ENCODE data around the gene TIMP2. TPM values are rescaled to one million over a fixed set of nuclear protein-coding genes. Genes with fewer than 3 reads are reported as not detected.
"Not testable (repeated sequence)": the region's sequence is repeated elsewhere in the genome, so short reads cannot be mapped to it uniquely, and the experiment has no call there.

The TIMP2 gene
- total RNA-seq, 1 donor: 29.6 TPM

- DNase-seq (ENCODE audit: low read depth in 2 of 3, low spot score in 2 of 3): peak in 2 of 3 donors; percentile 33 to 66
Measured at GRCh38 chr17:78873519-78874340, 51.5 kb downstream of the TIMP2 start.

- no peak for DNase-seq (ENCODE audit: low read depth in 2 of 3, low spot score in 2 of 3)
Measured at GRCh38 chr17:78872486-78872885, 52.7 kb downstream of the TIMP2 start.

DNA sequence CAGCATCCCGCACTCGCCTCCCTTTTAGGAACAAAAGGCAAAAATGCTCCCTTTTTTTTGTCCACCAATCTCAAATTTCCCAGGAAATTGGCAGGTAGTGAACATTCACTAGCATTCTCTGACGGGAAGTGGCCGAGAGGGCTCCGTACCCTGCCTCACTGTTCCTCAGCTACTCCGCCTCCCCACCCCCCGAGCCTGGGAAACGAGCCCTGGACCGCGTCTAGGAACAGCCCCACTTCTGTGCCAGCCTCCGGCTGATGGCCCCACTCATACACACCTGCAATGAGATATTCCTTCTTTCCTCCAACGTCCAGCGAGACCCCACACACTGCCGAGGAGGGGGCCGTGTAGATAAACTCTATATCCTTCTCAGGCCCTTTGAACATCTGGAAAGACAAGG lies 54.6 kb downstream of the TIMP2 start:
- no peak for DNase-seq (ENCODE audit: low read depth in 2 of 3, low spot score in 2 of 3)

- DNase-seq (ENCODE audit: low read depth in 2 of 3, low spot score in 2 of 3): no peak
Measured at GRCh38 chr17:78868391-78868790, 56.8 kb downstream of the TIMP2 start.

- DNase-seq (ENCODE audit: low read depth in 2 of 3, low spot score in 2 of 3): not testable (repeated sequence)
Measured at GRCh38 chr17:78867046-78867445, 58.1 kb downstream of the TIMP2 start.

DNA sequence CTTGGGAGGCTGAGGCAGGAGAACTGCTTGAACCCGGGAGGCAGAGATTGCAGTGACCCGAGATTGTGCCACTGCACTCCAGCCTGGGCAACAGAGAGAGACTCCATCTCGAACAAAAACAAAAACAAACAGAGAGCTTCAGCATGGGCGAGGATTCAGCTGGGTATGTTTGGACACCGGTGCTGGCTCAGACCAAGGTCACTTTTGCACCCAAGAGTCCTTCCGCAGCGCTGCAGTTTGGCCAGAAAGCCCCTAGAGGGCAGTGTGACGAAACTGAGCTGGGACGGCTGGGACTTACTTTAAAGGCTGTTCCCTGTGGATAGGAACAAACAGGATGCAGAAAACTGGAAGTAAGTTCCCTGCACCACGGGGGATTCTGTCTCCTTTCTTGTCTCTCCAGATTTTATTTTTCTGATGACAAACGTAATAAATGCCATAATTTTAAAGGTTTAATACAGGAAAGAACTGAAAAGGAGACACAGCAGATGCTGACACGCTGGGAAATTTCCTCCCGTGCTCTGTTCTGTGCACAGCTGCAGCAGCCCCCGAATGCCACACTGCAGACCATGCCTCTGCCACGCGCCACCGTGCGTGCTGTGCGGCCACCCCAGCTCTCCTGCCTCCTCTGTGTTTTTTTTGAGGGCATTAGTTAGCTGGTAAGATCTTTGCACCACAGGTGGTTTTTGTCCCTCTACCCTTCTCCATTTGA lies 59.4 kb downstream of the TIMP2 start:
- peak in 2 of 3 donors; percentile 46 to 62 for DNase-seq (ENCODE audit: low read depth in 2 of 3, low spot score in 2 of 3)

- no peak for DNase-seq (ENCODE audit: low read depth in 2 of 3, low spot score in 2 of 3)
Measured at GRCh38 chr17:78864117-78864516, 61.1 kb downstream of the TIMP2 start.

DNA sequence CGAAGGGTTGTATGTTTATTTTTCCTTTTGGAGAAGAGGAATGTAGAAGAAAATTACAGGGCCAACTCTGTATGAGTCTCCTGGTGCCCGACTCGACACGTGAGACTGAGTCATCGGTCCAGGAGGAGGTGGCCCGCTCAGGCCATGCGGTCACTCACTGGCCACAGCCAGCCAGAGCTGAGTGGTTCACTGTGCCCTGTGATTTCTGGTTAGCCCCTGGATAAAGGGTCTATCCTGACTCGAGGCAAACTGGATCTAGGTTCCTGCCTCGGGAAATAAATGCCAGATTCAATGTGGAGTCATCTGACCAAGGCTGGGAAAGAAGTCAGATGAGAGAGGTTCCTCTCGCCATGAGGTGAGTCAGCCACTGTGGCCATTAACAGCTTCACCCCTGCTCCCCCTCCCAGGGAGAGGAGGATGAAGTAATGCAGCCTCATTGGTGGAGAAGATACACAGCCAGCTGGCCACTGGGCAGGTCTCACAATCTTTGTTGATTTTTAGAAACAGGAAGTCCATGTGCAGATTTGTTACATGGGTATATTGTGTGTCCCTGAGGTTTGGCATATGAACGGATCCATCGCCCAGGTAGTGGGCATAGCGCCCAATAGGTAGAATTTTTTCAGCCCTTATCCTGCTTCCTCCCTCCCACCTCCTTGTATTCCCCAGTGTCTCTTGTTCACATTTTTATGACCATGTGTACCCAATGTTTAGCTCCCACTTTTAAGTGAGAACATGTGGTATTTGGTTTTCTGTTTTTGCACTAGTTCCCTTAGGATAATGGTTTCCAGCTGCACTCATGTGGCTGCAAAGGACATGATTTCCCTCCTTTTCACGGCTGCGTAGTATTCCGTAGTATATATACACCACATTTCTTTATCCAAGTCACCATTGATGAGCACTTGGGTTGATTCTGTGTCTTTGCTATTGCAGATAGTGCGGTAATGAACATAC lies 62.8 kb downstream of the TIMP2 start:
- no peak for DNase-seq (ENCODE audit: low read depth in 2 of 3, low spot score in 2 of 3)

GRCh38 chr17:78861229-78861628 lies 64.0 kb downstream of the TIMP2 start:
- no peak for DNase-seq (ENCODE audit: low read depth in 2 of 3, low spot score in 2 of 3)

- DNase-seq (ENCODE audit: low read depth in 2 of 3, low spot score in 2 of 3): no peak
Measured at GRCh38 chr17:78859051-78859450, 66.1 kb downstream of the TIMP2 start.

DNA sequence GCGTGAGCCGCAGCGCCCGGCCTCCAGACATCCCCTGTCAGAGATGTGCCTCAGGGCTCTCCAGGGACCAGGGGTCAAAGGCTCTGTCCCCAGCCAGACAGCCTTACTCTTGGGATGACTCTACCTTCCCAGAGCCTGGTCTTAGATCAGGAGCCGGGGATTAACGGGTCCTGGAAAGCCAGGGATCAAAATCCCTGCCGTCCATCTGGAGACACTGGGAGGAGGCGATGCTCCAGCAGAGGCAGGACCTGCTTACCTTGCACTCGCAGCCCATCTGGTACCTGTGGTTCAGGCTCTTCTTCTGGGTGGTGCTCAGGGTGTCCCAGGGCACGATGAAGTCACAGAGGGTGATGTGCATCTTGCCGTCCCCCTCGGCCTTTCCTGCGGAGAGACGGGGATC lies 67.9 kb downstream of the TIMP2 start:
- no peak for DNase-seq (ENCODE audit: low read depth in 2 of 3, low spot score in 2 of 3)

DNA sequence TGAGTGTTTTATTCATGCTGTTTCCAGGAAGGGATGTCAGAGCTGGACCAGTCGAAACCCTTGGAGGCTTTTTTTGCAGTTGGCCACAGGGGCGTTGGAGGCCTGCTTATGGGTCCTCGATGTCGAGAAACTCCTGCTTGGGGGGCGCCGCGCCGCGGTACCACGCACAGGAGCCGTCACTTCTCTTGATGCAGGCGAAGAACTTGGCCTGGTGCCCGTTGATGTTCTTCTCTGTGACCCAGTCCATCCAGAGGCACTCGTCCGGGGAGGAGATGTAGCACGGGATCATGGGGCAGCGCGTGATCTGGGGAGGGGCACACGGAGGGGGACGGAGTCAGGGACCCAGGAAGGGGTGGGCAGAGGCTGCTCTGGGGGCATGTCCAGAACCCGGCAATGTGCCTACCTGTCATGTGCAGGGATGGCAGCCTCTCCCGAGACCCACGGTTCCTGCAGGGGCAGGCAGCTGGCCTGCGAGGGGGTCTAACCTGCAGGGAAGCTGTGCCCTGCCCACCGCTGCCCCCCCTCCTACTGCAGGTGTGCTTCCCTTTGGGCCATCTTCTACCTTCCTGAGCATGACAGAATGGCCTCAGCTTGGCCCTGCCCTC lies 69.5 kb downstream of the TIMP2 start:
- DNase-seq (ENCODE audit: low read depth in 2 of 3, low spot score in 2 of 3): no peak

GRCh38 chr17:78854508-78854907 lies 70.7 kb downstream of the TIMP2 start:
- no peak for DNase-seq (ENCODE audit: low read depth in 2 of 3, low spot score in 2 of 3)

DNA sequence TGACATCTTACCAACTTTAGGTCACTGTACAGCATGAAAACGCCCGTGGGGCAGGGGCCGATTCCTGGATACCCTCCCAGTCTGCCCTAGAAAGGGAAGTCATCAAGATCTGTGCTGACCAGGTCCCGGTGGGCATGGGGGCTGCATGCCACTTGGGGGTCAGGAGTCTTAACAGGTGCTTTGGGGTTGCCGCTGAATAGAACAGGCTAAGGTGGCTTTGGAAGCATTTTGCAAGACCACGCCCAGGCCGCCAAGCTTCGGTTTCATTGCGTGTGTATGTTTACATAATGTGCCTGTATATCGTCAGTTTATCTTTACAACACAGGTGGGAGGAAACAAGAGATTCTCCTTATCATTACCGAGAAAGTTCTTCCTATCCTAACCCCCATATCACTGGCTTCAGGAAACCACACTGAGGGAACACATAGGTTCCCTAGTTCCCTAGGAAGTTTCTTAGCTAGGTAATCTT lies 71.2 kb downstream of the TIMP2 start:
- DNase-seq (ENCODE audit: low read depth in 2 of 3, low spot score in 2 of 3): no peak

GRCh38 chr17:78852709-78853121 lies 72.5 kb downstream of the TIMP2 start:
- no peak for DNase-seq (ENCODE audit: low read depth in 2 of 3, low spot score in 2 of 3)

- DNase-seq (ENCODE audit: low read depth in 2 of 3, low spot score in 2 of 3): no peak
Measured at GRCh38 chr17:78849026-78849425, 76.2 kb downstream of the TIMP2 start.

DNA sequence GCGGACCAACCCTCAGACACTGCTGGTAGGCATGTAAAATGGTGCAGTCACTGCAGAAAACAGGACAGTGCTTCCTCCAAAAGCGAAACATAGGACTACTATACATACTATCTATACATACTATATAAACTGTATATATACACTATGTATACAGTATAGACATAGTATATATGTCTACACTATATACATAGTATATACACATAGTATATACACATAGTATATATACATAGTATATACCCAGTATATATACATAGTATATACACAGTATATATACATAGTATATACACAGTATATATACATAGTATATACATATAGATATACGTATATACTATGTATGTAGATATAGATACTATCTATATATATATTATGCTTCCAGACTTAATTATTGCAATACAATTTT lies 78.1 kb downstream of the TIMP2 start:
- no peak for DNase-seq (ENCODE audit: low read depth in 2 of 3, low spot score in 2 of 3)

DNA sequence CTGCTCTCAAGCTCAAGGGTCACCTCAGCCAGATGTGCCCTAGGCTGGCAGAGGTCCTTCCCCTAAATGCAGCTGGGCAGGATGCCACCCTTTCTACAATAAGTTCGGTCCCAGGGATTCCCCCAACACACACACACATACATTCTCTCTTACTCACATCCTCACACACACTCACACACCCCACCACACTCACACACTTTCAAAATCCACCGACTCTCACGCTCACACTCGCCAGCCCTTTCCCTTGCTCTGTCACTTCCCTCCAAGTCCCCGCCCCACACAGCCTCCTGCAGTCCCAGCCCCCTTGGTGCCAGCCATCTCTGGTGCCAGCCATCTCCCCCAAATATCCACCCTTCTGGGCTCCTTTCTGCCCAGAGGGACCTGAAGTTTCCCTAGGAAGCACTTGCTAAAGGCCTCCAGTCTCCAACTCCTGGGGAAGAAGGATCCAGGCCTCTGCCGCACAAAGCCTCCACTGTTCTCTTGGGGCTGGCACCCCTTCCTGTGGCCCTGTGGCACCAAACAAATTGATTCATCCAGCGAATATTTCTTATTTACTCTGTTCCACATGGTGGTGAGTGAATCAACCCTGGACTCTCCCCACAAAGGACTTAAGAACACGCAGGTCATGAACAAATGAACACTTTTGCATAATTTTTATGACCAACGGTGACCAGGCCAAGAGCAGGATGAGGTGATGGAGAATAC lies 80.7 kb downstream of the TIMP2 start:
- peak in 2 of 3 donors; percentile 79 to 81 for DNase-seq (ENCODE audit: low read depth in 2 of 3, low spot score in 2 of 3)

GRCh38 chr17:78842881-78843565 lies 82.2 kb downstream of the TIMP2 start:
- DNase-seq (ENCODE audit: low read depth in 2 of 3, low spot score in 2 of 3): peak in 1 of 3 donors; percentile 75

Data from hematopoietic multipotent progenitor cell (in vitro differentiated cells).